IMR-90 (cell line): ENCODE results near the gene WHRN. TPM values are rescaled to one million over a fixed set of nuclear protein-coding genes. Genes with fewer than 3 reads are reported as not detected.

Experiments
- ATAC-seq: fragments of 200-7000 bp; cut with Tn5 transposase; 2 replicates; pipeline ENCODE4 v1.9.1; 2020; ENCODE audit warnings: low read depth, mild to moderate bottlenecking, moderate library complexity
- BruUV-seq: library from RNA; stranded (reverse); fragments of 400-500 nt; replicated peaks from 2 replicates; lab custom pipeline; 2021; lab: Mats Ljungman, UMichigan
- CTCF ChIA-PET: fragments of 300-600 bp; formaldehyde crosslinking; extraction: SDS; loops from one replicate; lab custom pipeline; 2021; ENCODE audit warnings: antibody characterized with exemption; lab: Yijun Ruan, JAX
- POLR2A ChIA-PET: fragments of 300-600 bp; sonication (Branson Sonifier 250); formaldehyde crosslinking; loops from one replicate; lab custom pipeline; 2022; ENCODE audit warnings: antibody characterized with exemption; ENCODE audit not compliant: unreplicated experiment; lab: Charles Lee
- DNase-seq: peaks from one replicate; pipeline ENCODE4 v3.0.0; 2013
- H2AFZ ChIP-seq: replicated peaks from 2 replicates; pipeline ENCODE3; 2013; ENCODE audit warnings: low read length, mild to moderate bottlenecking; ENCODE audit not compliant: poor library complexity
- H2AK5ac ChIP-seq: 2 replicates; pipeline ENCODE4 v1.6.1; 2013; ENCODE audit warnings: low read depth, low read length, inconsistent platforms
- H2AK9ac ChIP-seq: replicated peaks from 2 replicates; pipeline ENCODE3; 2013; ENCODE audit warnings: mild to moderate bottlenecking, low read depth, low read length, moderate library complexity; ENCODE audit not compliant: poor library complexity
- H2BK120ac ChIP-seq: 2 replicates; pipeline ENCODE4 v1.6.1; 2013; ENCODE audit warnings: low read depth, low read length, inconsistent platforms
- H2BK15ac ChIP-seq: 3 replicates; pipeline ENCODE4 v1.6.1; 2013; ENCODE audit warnings: low read depth, low read length, inconsistent platforms
- H2BK20ac ChIP-seq: 2 replicates; pipeline ENCODE4 v1.6.1; 2013; ENCODE audit warnings: low read depth, mild to moderate bottlenecking, inconsistent platforms, low read length, moderate library complexity
- H2BK5ac ChIP-seq: 2 replicates; pipeline ENCODE4 v1.6.1; 2013; ENCODE audit warnings: mild to moderate bottlenecking, low read depth, low read length, inconsistent platforms; ENCODE audit not compliant: poor library complexity, severe bottlenecking
- H3K14ac ChIP-seq: replicated peaks from 2 replicates; pipeline ENCODE4 v1.6.1; 2013; ENCODE audit warnings: low read depth, low read length, inconsistent platforms
- H3K18ac ChIP-seq: 2 replicates; pipeline ENCODE4 v1.6.1; 2013; ENCODE audit warnings: low read depth, low read length, control low read depth
- H3K23ac ChIP-seq: 2 replicates; pipeline ENCODE4 v1.6.1; 2013; ENCODE audit warnings: low read depth, low read length, inconsistent platforms
- H3K27ac ChIP-seq: 2 replicates; pipeline ENCODE4 v1.5.1; 2013; ENCODE audit warnings: mild to moderate bottlenecking, control low read depth, low read length; ENCODE audit not compliant: insufficient read depth
- H3K27me3 ChIP-seq: 2 replicates; pipeline ENCODE4 v1.6.1; 2013; ENCODE audit warnings: low read length; ENCODE audit not compliant: control insufficient read depth, insufficient read depth
- H3K36me3 ChIP-seq: 2 replicates; pipeline ENCODE4 v1.6.1; 2013; ENCODE audit warnings: low read length, mixed read lengths; ENCODE audit not compliant: control insufficient read depth, insufficient read depth
- H3K4ac ChIP-seq: 2 replicates; pipeline ENCODE4 v1.6.1; 2013; ENCODE audit warnings: low read depth, low read length, inconsistent platforms
- H3K4me1 ChIP-seq: 2 replicates; pipeline ENCODE4 v1.6.1; 2013; ENCODE audit warnings: low read length, mixed read lengths; ENCODE audit not compliant: control insufficient read depth, insufficient read depth
- H3K4me2 ChIP-seq: 2 replicates; pipeline ENCODE4 v1.6.1; 2013; ENCODE audit warnings: low read depth, mild to moderate bottlenecking, control low read depth, low read length, moderate library complexity
- H3K4me3 ChIP-seq: 2 replicates; pipeline ENCODE4 v1.5.1; 2013; ENCODE audit warnings: low read depth, mild to moderate bottlenecking, control low read depth, low read length, moderate library complexity; ENCODE audit not compliant: insufficient read depth
- H3K56ac ChIP-seq: 2 replicates; pipeline ENCODE4 v1.6.1; 2013; ENCODE audit warnings: low read length, inconsistent platforms; ENCODE audit not compliant: insufficient read depth; ENCODE audit errors: extremely low read depth
- H3K79me1 ChIP-seq, 2 experiments: 2 replicates each; pipeline ENCODE4 v1.6.1; 2013; ENCODE audit warnings: low read length in 2 of 2, inconsistent platforms in 1 of 2, low read depth in 1 of 2
- H3K9ac ChIP-seq: 2 replicates; pipeline ENCODE4 v1.6.1; 2013; ENCODE audit warnings: low read depth, low read length, control low read depth
- H3K9me1 ChIP-seq: 2 replicates; pipeline ENCODE4 v1.6.1; 2013; ENCODE audit warnings: low read length, inconsistent platforms; ENCODE audit not compliant: insufficient read depth
- H3K9me3 ChIP-seq: 2 replicates; pipeline ENCODE4 v1.6.1; 2013; ENCODE audit warnings: low read length; ENCODE audit not compliant: control insufficient read depth, insufficient read depth
- H4K20me1 ChIP-seq: 2 replicates; pipeline ENCODE4 v1.6.1; 2013; ENCODE audit warnings: low read length, inconsistent platforms; ENCODE audit not compliant: insufficient read depth
- H4K5ac ChIP-seq: 2 replicates; pipeline ENCODE4 v1.6.1; 2013; ENCODE audit warnings: mild to moderate bottlenecking, low read depth, low read length, control low read depth
- H4K8ac ChIP-seq, 2 experiments: 2 replicates each; pipeline ENCODE4 v1.6.1; 2013; ENCODE audit warnings: low read depth in 2 of 2, low read length in 2 of 2, control low read depth in 1 of 2, inconsistent platforms in 1 of 2
- H4K91ac ChIP-seq: 2 replicates; pipeline ENCODE4 v1.6.1; 2013; ENCODE audit warnings: low read depth, low read length, inconsistent platforms; ENCODE audit not compliant: insufficient read depth
- BHLHE40 ChIP-seq: fragments of 150-350 bp; IDR thresholded peaks from 2 replicates; pipeline ENCODE4 v1.6.1; 2016; ENCODE audit warnings: mild to moderate bottlenecking, low read depth, low read length
- MAFK ChIP-seq: IDR thresholded peaks from 2 replicates; pipeline ENCODE4 v1.6.1; 2012; ENCODE audit warnings: low read depth, low read length, improper control_type of control experiment
- RFX5 ChIP-seq: IDR thresholded peaks from 2 replicates; pipeline ENCODE4 v1.8.0; 2012; ENCODE audit warnings: low read depth, mild to moderate bottlenecking, low read length, moderate library complexity
- dilution Hi-C: fragments of 300-500 bp; cut with HindIII; formaldehyde crosslinking; loops from one replicate; pipeline ENCODE4 v1.14.3; 2018; ENCODE audit warnings: low sequenced_read_pairs; ENCODE audit not compliant: unreplicated experiment
- in situ Hi-C: fragments of 300-500 bp; cut with MboI; formaldehyde crosslinking; loops from 3 replicates; pipeline ENCODE4 v1.14.3; 2019; ENCODE audit warnings: low sequenced_read_pairs, inconsistent platforms, mixed read lengths
- intact Hi-C: fragments of 100-400 bp; cut with micrococcal nuclease; formaldehyde crosslinking; loops from 2 replicates; pipeline ENCODE4 v1.10.0; 2022
- polyA plus RNA-seq, 3 experiments: library from polyadenylated mRNA; depleted of rRNA; stranded (reverse); fragments of >200 nt; gene quantifications; 2 replicates each; pipeline ENCODE4 v1.2.3, GENCODE V29; 2012; ENCODE audit warnings: low replicate concordance in 1 of 3
- total RNA-seq: library from RNA; depleted of rRNA; stranded (reverse); fragments of >200 nt; gene quantifications from 2 replicates; pipeline ENCODE4 v1.2.3, GENCODE V29; 2012
- TF ChIP-seq, protein P1 (sequence below): fragments of 150-350 bp; IDR thresholded peaks from 2 replicates; pipeline ENCODE4 v1.6.1; 2017; ENCODE audit warnings: mild to moderate bottlenecking, antibody characterized with exemption, low read length, low read depth

Gene WHRN
- total and polyA plus RNA-seq, 2 of the 4 experiments (the other 2 are of a cell fraction), result 0.18 to 2.6 TPM

DNA sequence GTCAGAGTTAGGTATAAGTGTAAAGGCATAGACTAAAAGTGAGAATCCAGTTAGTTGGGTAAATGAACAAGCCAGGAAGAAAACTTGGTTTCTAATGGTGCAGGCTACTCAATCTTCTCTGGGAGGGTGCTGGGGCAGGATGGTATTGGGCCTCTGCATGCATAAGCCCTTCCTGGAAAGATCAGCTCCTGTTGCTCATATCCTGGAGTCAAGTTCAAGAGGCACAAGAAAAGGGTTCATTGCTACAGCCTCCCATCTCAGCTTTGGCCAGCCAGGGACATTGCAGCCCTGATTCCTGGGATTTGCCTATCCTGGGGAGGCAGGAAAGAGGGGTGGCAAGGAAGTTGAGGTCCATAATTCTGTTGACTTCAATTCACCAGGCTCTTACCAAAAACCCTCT is 41.6 kb upstream of the WHRN start:
- dilution Hi-C loops, result no loop called here
- Histone ChIP-seq H4K5ac (no peak overlapping the region), H3K18ac (no peak overlapping the region), H3K4me3 (no peak overlapping the region), H4K8ac (0 out of 4 replicates have a peak overlapping the region, but pooled peaks of 1 of the 2 experiments have one; percentile 35), H2AFZ (peak overlapping the region; percentile 47), H2BK120ac (no peak overlapping the region), H3K27me3 (peaks cover 11% of the 10 kb centered on the region), H3K9me1 (peaks cover 5% of the 10 kb centered on the region), H4K91ac (no peak overlapping the region), H3K4me1 (peaks cover 3% of the 10 kb centered on the region), H3K9me3 (0 out of 2 replicates have a peak, but pooled peaks cover 3% of the 10 kb centered on the region), H3K4ac (no peak overlapping the region), H3K27ac (no peak overlapping the region), H2AK5ac (no peak overlapping the region), H3K36me3 (no peaks in the 10 kb centered on the region), H3K14ac (no peak overlapping the region), H3K23ac (peak overlapping the region; percentile 15; the same call in 1 of the 2 replicates), H3K79me1 (no peaks in the 10 kb centered on the region), H3K9ac (no peak overlapping the region), H4K20me1 (no peaks in the 10 kb centered on the region), H2BK15ac (no peak overlapping the region), H2BK20ac (no peak overlapping the region), H2BK5ac (no peak overlapping the region), H3K56ac (no peak overlapping the region), H2AK9ac (no peak overlapping the region), H3K4me2 (no peak overlapping the region)
- ChIA-PET POLR2A (no interaction called here), CTCF (interaction anchor here (0.7 kb wide), 1 partner anchor 106 kb away, joined by 3 read pairs; no protein-coding TSS in a partner anchor)
- no TSS peak for BruUV-seq
- intact Hi-C loops, result no loop called here
- DNase-seq (no peak), ATAC-seq (no peak)
- TF ChIP-seq BHLHE40 (no peak), MAFK (no peak), RFX5 (no peak)
- TF ChIP-seq, protein P1, sequence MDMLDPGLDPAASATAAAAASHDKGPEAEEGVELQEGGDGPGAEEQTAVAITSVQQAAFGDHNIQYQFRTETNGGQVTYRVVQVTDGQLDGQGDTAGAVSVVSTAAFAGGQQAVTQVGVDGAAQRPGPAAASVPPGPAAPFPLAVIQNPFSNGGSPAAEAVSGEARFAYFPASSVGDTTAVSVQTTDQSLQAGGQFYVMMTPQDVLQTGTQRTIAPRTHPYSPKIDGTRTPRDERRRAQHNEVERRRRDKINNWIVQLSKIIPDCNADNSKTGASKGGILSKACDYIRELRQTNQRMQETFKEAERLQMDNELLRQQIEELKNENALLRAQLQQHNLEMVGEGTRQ, result no peak
- in situ Hi-C loops, result no loop called here
